Tibial nerve (tissue), 4 donors: ENCODE data around the gene RAB33A. TPM values are rescaled to one million over a fixed set of nuclear protein-coding genes. Genes with fewer than 3 reads are reported as not detected.

Experiments
- DNase-seq, 2 donors: peaks; one replicate each; pipeline ENCODE4 v3.0.0-alpha.2; 2019; ENCODE audit warnings: low spot score in 2 of 2
- H3K27ac ChIP-seq, 4 donors: fragments of 200-600 bp; sonication (generic) in 3 of 4; one replicate each; pipeline ENCODE4 v1.5.1; 2017 to 2019; ENCODE audit warnings: mild to moderate bottlenecking in 1 of 4
- H3K27me3 ChIP-seq, 2 donors: fragments of 200-600 bp; sonication (generic) in 1 of 2; one replicate each; pipeline versions ENCODE4 v1.5.1 to v1.6.0; 2017 to 2019
- H3K36me3 ChIP-seq, 3 donors: fragments of 200-600 bp; sonication (generic); one replicate each; pipeline ENCODE4 v1.5.1; 2018 to 2019
- H3K4me1 ChIP-seq, 4 donors: fragments of 200-600 bp; sonication (generic) in 3 of 4; one replicate each; pipeline ENCODE4 v1.5.1; 2017 to 2019
- H3K4me3 ChIP-seq, 4 donors: fragments of 200-600 bp; sonication (generic) in 3 of 4; one replicate each; pipeline ENCODE4 v1.5.1; 2017 to 2019; ENCODE audit warnings: mild to moderate bottlenecking in 1 of 4, moderate library complexity in 1 of 4
- H3K9me3 ChIP-seq, 4 donors: fragments of 200-600 bp; sonication (generic) in 3 of 4; one replicate each; pipeline ENCODE4 v1.5.1; 2017 to 2019
- EP300 ChIP-seq, 2 donors: sonication (generic); formaldehyde crosslinking; IDR thresholded peaks; one replicate each; pipeline ENCODE4 v1.6.1; 2017; ENCODE audit warnings: antibody characterized with exemption in 2 of 2, mild to moderate bottlenecking in 1 of 2
- POLR2A ChIP-seq, 2 donors: fragments of 450-650 bp; IDR thresholded peaks; one replicate each; pipeline ENCODE4 v1.6.1; 2017; ENCODE audit warnings: antibody characterized with exemption in 2 of 2, mild to moderate bottlenecking in 2 of 2, moderate library complexity in 2 of 2
- WGBS, 2 donors: methylation state at CpG; one replicate each; pipeline ENCODE4 v1.1.5; 2018; 5-methylcytosine and 5-hydroxymethylcytosine counted together
- total RNA-seq, 4 donors: library from RNA; depleted of rRNA; stranded (reverse); fragments of >200 nt; gene quantifications; one replicate each; pipeline ENCODE4 v1.1.0, GENCODE V29; 2016
- TF ChIP-seq, protein P1 (sequence below), 5 experiments: fragments of 200-600 bp in 3 of 5; fragments of 450-650 bp in 2 of 5; sonication (generic) in 3 of 5; IDR thresholded peaks; one replicate each; pipeline ENCODE4 v1.5.1; 2016 to 2019; ENCODE audit warnings: antibody characterized with exemption in 5 of 5, mild to moderate bottlenecking in 3 of 5, moderate library complexity in 2 of 5

Gene RAB33A
- 1 to 10 TPM in 1 of 4 donors, not detected in 3; 2.1 TPM for total RNA-seq

DNA sequence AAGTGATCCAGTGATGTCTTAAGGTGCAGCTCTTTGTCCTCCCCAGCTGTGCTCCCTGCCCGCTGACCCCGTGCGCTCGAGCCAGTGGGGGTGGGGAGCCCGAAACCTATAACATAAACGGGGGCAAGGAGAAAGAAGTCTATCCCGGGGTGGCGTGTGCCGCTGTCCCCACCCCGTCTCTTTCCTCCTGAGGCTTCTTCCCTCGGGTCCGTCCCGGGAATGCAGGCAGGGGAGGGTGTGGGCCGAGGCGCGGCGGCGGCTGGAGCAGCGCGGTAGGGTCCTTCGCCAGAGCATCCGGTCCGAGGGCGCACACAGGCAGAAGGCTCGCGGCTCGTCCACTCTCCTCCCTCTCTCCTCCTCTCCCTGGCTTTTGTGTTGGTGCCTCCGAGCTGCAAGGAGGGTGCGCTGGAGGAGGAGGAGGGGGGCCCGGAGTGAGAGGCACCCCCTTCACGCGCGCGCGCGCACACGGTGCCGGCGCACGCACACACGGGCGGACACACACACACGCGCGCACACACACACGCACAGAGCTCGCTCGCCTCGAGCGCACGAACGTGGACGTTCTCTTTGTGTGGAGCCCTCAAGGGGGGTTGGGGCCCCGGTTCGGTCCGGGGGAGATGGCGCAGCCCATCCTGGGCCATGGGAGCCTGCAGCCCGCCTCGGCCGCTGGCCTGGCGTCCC lies at the start of gene RAB33A:
Gene RAB33A (plus strand): TSS at position 517 of the 681 bp plus-strand sequence. CDS start 101 bp downstream, at position 618.
- no peaks in the 10 kb centered on the region for H3K36me3 ChIP-seq
- H3K4me3 ChIP-seq, result peak within 1 kb of the TSS; percentile 26 to 52 (median 42)
- H3K27ac ChIP-seq, result peak within 1 kb of the TSS in 1 of 4 donors; percentile 40
- no peak for TF ChIP-seq EP300 (IDR thresholded peaks at IDR 0.05)
- TF ChIP-seq, protein P1, sequence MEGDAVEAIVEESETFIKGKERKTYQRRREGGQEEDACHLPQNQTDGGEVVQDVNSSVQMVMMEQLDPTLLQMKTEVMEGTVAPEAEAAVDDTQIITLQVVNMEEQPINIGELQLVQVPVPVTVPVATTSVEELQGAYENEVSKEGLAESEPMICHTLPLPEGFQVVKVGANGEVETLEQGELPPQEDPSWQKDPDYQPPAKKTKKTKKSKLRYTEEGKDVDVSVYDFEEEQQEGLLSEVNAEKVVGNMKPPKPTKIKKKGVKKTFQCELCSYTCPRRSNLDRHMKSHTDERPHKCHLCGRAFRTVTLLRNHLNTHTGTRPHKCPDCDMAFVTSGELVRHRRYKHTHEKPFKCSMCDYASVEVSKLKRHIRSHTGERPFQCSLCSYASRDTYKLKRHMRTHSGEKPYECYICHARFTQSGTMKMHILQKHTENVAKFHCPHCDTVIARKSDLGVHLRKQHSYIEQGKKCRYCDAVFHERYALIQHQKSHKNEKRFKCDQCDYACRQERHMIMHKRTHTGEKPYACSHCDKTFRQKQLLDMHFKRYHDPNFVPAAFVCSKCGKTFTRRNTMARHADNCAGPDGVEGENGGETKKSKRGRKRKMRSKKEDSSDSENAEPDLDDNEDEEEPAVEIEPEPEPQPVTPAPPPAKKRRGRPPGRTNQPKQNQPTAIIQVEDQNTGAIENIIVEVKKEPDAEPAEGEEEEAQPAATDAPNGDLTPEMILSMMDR (IDR thresholded peaks at IDR 0.05), result no peak
- no peak for TF ChIP-seq POLR2A (IDR thresholded peaks at IDR 0.05)
- 0 to 36% methylated on average over 12 to 61 of the region's 61 CpGs for WGBS, 2 donors
- H3K27me3 ChIP-seq, result peaks cover 0 to 5% of the 10 kb centered on the region in 2 donors
- no peaks in the 10 kb centered on the region for H3K9me3 ChIP-seq
- peaks cover 0 to 27% (median 2%) of the 10 kb centered on the region in 4 donors for H3K4me1 ChIP-seq
- no peak for DNase-seq

DNA sequence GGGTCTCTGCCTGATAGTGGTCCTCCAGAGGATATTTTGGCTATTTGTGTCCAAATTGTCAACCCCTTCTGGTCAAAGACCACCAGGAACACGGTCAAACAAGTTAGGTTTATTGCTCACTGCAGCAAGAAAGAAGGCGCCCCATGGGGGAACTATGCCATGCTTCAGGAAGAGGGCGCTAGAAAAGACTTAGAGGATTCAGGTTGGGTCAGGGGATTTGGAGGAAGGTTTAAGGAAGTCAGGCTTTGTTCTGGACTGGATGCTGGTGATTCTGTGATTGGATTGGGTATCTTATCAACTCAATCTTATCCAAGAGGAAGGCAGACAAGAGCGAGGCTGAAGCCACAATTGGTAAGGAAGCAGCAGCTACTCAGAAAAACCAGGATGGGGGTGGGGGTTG lies 47.2 kb upstream of the RAB33A start:
- WGBS, 2 donors, result 65 to 68% methylated on average over 4 of the region's 4 CpGs
- Histone ChIP-seq H3K36me3 (peaks cover 0 to 30% (median 0%) of the 10 kb centered on the region in 3 donors), H3K4me1 (peaks cover 0 to 12% (median 2%) of the 10 kb centered on the region in 4 donors), H3K27me3 (no peaks in the 10 kb centered on the region), H3K9me3 (no peaks in the 10 kb centered on the region), H3K27ac (peak overlapping the region in 1 of 4 donors; percentile 76), H3K4me3 (no peak overlapping the region)
- TF ChIP-seq EP300 (IDR thresholded peaks at IDR 0.05) (no peak), POLR2A (IDR thresholded peaks at IDR 0.05) (no peak)
- TF ChIP-seq, protein P1 (IDR thresholded peaks at IDR 0.05), result no peak
- DNase-seq, result no peak

- no peaks in the 10 kb centered on the region for H3K9me3 ChIP-seq
- peaks cover 0 to 37% (median 0%) of the 10 kb centered on the region in 3 donors for H3K36me3 ChIP-seq
- DNase-seq, result peak; percentile 28 to 50
- H3K27me3 ChIP-seq, result no peaks in the 10 kb centered on the region
- H3K4me3 ChIP-seq, result no peak overlapping the region
- peak overlapping the region in 3 of 4 donors; percentile 34 to 76 (median 63) for H3K27ac ChIP-seq
- 54 to 58% methylated on average over 13 of the region's 13 CpGs for WGBS, 2 donors
- TF ChIP-seq EP300 (IDR thresholded peaks at IDR 0.05), result peak in 1 of 2 donors; percentile 49
- no peak for TF ChIP-seq POLR2A (IDR thresholded peaks at IDR 0.05)
- H3K4me1 ChIP-seq, result peaks cover 0 to 11% (median 2%) of the 10 kb centered on the region in 4 donors
Measured at GRCh38 chrX:130125091-130125874, 46.5 kb upstream of the RAB33A start.

GRCh38 chrX:130130990-130131389 lies 40.8 kb upstream of the RAB33A start:
- Histone ChIP-seq H3K27ac (no peak overlapping the region), H3K4me1 (no peaks in the 10 kb centered on the region), H3K4me3 (no peak overlapping the region), H3K36me3 (peaks cover 0 to 76% (median 0%) of the 10 kb centered on the region in 3 donors), H3K9me3 (no peaks in the 10 kb centered on the region), H3K27me3 (no peaks in the 10 kb centered on the region)
- TF ChIP-seq, protein P1 (IDR thresholded peaks at IDR 0.05), result no peak
- WGBS, 2 donors, result 67 to 80% methylated on average over 5 of the region's 5 CpGs
- DNase-seq, result no peak

DNA sequence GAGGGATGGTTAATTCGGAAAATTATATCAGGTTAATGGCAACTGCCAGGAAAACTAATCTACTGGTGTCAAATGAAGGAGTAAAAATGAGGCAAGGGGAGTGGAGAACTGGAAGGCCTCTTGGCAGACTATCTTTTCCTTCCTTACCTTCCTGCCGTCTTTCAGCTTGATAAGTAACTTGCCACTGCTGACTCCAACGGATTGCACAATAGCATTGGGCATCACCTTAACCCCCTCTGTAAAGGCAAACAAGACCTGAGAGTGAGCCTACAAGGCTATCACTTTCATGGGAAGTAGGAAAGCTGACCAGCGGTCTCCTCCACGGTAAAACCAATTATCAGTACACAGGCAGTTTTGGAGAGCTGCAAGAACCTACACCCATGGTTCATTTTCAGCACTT lies 35.3 kb upstream of the RAB33A start:
- peaks cover 0 to 74% (median 0%) of the 10 kb centered on the region in 3 donors for H3K36me3 ChIP-seq
- no peak for DNase-seq
- H3K4me3 ChIP-seq, result no peak overlapping the region
- no peaks in the 10 kb centered on the region for H3K4me1 ChIP-seq
- no peaks in the 10 kb centered on the region for H3K9me3 ChIP-seq
- 79 to 92% methylated on average over 5 of the region's 5 CpGs for WGBS, 2 donors
- TF ChIP-seq POLR2A (IDR thresholded peaks at IDR 0.05), result no peak
- TF ChIP-seq, protein P1 (IDR thresholded peaks at IDR 0.05), result no peak
- TF ChIP-seq EP300 (IDR thresholded peaks at IDR 0.05), result no peak
- H3K27me3 ChIP-seq, result no peaks in the 10 kb centered on the region
- H3K27ac ChIP-seq, result no peak overlapping the region
